NB4 (cell line): ENCODE results near the gene TAF9.

Experiments used
- MYC ChIP-seq: IDR thresholded peaks from 2 replicates; pipeline ENCODE4 v1.6.1; 2011; ENCODE audit warnings: low read depth, low read length
- POLR2A ChIP-seq: IDR thresholded peaks from 2 replicates; pipeline ENCODE4 v1.6.1; 2011; ENCODE audit warnings: mild to moderate bottlenecking; ENCODE audit not compliant: insufficient read length; ENCODE audit errors: extremely low read depth
- TF ChIP-seq, protein P1 (sequence below): IDR thresholded peaks from one replicate; pipeline ENCODE4 v1.5.1; 2012; ENCODE audit warnings: low read depth, low read length
- TF ChIP-seq, protein P2 (sequence below): IDR thresholded peaks from 2 replicates; pipeline ENCODE4 v1.6.1; 2011; ENCODE audit warnings: low read depth, low read length

DNA sequence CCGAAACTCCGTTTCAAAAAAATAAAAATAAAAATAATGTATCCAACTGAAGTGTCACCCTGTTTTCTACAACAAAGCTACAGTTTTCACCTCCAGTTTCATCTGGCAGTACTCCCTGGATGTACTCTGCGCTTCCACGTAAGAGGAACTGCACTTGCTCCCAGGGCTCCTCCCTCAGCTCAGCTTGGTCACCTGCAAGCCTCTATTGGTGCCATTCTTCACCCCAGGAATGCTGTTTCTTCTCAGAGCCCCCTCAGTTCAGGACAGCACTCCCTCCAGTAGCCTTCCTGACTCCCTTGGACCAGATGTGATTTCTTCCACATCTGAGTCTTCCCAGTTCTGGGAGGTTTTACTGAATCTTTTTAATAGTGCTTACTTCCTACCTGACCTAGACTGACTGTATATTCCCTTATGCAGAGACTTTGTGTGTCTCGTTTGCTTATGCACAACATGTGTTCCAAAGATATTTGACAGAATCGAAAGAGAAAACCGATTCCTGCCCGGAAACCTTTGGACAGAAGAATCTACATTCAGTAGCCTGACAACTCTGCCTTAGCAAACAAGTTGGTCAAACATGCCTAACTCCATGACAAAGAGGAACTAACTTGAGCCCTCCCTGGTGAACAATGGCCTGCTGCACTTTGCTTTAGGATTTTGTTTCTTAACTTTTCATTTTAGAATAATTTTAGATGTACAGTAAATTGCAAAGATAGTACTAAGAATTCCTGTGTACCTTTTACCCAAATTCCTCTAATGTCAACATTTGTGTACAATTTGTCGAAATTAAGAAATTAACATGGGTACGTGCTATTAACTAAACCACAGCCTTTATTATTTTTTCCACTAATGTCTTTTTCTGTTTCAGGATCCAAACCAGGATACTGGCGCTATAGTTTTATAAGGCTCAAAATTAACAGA lies 37.5 kb downstream of the TAF9 start:
- TF ChIP-seq, protein P1, sequence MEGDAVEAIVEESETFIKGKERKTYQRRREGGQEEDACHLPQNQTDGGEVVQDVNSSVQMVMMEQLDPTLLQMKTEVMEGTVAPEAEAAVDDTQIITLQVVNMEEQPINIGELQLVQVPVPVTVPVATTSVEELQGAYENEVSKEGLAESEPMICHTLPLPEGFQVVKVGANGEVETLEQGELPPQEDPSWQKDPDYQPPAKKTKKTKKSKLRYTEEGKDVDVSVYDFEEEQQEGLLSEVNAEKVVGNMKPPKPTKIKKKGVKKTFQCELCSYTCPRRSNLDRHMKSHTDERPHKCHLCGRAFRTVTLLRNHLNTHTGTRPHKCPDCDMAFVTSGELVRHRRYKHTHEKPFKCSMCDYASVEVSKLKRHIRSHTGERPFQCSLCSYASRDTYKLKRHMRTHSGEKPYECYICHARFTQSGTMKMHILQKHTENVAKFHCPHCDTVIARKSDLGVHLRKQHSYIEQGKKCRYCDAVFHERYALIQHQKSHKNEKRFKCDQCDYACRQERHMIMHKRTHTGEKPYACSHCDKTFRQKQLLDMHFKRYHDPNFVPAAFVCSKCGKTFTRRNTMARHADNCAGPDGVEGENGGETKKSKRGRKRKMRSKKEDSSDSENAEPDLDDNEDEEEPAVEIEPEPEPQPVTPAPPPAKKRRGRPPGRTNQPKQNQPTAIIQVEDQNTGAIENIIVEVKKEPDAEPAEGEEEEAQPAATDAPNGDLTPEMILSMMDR: no peak
- TF ChIP-seq POLR2A: no peak
- no peak for TF ChIP-seq MYC
- TF ChIP-seq, protein P2, sequence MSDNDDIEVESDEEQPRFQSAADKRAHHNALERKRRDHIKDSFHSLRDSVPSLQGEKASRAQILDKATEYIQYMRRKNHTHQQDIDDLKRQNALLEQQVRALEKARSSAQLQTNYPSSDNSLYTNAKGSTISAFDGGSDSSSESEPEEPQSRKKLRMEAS: no peak
